ENCODE results near the gene CLC. TPM values are rescaled to one million over a fixed set of nuclear protein-coding genes. Genes with fewer than 3 reads are reported as not detected.
A peak's percentile ranks its signal among the peaks of the same experiment; 100 is the strongest.
"Not testable (repeated sequence)": the region's sequence is repeated elsewhere in the genome, so short reads cannot be mapped to it uniquely, and the experiment has no call there.

CLC gene
- 2.3 and 2.6 TPM in 2 replicates for total RNA-seq

DNA sequence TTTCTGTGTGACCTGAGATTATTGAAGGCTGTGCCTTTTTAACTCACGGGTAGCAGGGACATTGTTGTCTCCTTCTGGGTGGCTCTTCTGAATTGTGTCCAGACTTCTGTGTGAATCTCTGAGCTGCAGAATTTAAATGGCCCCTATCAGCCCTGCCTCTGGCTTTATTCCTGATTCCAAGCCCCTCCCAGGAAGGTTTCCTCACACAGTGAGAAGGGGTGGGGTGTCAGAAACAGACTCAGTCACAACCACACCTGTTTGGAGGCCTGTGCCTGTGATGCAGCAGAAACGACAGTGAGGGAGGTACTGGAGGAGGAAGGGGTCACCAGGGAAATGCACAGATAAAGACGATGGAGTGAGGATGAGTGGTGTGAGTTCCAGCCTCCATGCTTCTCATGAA lies at the start of gene CLC:
CLC (minus strand) TSS at position 139 of the 400 bp plus-strand sequence; CDS start at position 62, 77 bp downstream.
- Mint-ChIP-seq H3K27me3 (ENCODE audit: insufficient read depth) (peaks cover 3% of the 10 kb centered on the region), H3K9me3 (peaks cover 13% of the 10 kb centered on the region), H3K27ac (peak within 1 kb of the TSS; percentile 37), H3K4me3 (no peak within 1 kb of the TSS), H3K4me1 (ENCODE audit: low read depth) (peaks cover 54% of the 10 kb centered on the region), H3K36me3 (ENCODE audit: low read depth) (peaks cover 1% of the 10 kb centered on the region)
- no peak for DNase-seq (ENCODE audit: low spot score)
- intact Hi-C loops (cut with micrococcal nuclease) = no loop called here

- Mint-ChIP-seq H3K27me3 (ENCODE audit: insufficient read depth) (peaks cover 42% of the 10 kb centered on the region), H3K4me3 (no peak overlapping the region), H3K36me3 (ENCODE audit: low read depth) (no peaks in the 10 kb centered on the region), H3K27ac (no peak overlapping the region), H3K9me3 (no peaks in the 10 kb centered on the region), H3K4me1 (ENCODE audit: low read depth) (peaks cover 20% of the 10 kb centered on the region)
- intact Hi-C loops (cut with micrococcal nuclease) = no loop called here
- DNase-seq (ENCODE audit: low spot score) = no peak
Measured at GRCh38 chr19:39780894-39781293, 43.1 kb upstream of the CLC start.

DNA sequence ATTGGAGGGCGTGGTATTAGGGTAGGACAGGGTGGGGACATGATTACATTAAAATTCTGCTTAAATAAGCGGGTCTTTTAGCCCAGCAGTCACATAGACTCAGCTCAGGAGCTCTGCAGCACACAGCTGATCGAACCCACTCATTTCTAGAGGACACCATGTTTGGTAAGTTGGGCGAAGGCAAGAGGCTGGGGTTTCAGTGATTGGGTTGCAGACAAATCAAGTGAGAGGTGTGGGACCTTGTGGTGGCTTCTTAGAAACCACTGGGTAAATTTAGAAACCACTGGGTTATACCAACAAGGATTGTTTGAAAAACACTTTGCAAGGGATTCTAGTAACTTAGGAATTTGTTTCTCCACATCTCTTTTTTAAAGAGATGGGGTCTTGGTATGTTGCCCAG lies 40.9 kb upstream of the CLC start, which contains the start of gene LEUTX:
LEUTX (plus strand) TSS at position 92 of the 400 bp plus-strand sequence; CDS start at position 159, 67 bp downstream.
- intact Hi-C loops (cut with micrococcal nuclease) = no loop called here
- no peak for DNase-seq (ENCODE audit: low spot score)
- peaks cover 29% of the 10 kb centered on the region for H3K27me3 Mint-ChIP-seq (ENCODE audit: insufficient read depth)
- no peaks in the 10 kb centered on the region for H3K36me3 Mint-ChIP-seq (ENCODE audit: low read depth)
- H3K4me3 Mint-ChIP-seq = no peak within 1 kb of the TSS
- no peak within 1 kb of the TSS for H3K27ac Mint-ChIP-seq
- no peaks in the 10 kb centered on the region for H3K9me3 Mint-ChIP-seq
- peaks cover 20% of the 10 kb centered on the region for H3K4me1 Mint-ChIP-seq (ENCODE audit: low read depth)

GRCh38 chr19:39768786-39769185 lies 31.0 kb upstream of the CLC start:
- peaks cover 5% of the 10 kb centered on the region for H3K9me3 Mint-ChIP-seq
- peaks cover 12% of the 10 kb centered on the region for H3K27me3 Mint-ChIP-seq (ENCODE audit: insufficient read depth)
- no peak for DNase-seq (ENCODE audit: low spot score)
- no peak overlapping the region for H3K27ac Mint-ChIP-seq
- H3K4me1 Mint-ChIP-seq (ENCODE audit: low read depth) = no peaks in the 10 kb centered on the region
- intact Hi-C loops (cut with micrococcal nuclease) = no loop called here
- H3K36me3 Mint-ChIP-seq (ENCODE audit: low read depth) = no peaks in the 10 kb centered on the region
- no peak overlapping the region for H3K4me3 Mint-ChIP-seq

DNA sequence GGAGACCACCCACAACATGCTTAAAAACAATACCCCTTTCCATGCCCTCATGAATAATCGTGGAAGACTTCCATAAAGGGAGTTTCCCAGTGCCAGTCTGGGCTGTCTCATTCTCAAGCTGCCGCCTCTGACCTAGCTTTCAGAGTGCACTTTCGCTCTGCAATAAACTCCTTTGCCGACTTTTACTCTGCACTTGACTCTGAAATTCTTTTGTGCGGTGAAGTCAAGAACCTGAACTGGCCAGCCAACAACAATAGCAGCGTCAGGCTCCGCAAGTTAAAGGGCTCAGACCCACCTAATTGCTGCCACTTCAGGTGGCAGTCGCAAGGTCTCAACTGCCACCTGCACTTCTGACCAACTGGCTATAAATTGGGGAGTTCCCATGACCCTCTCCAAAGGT lies 30.5 kb upstream of the CLC start:
- intact Hi-C loops (cut with micrococcal nuclease) = no loop called here
- H3K4me3 Mint-ChIP-seq = no peak overlapping the region
- H3K36me3 Mint-ChIP-seq (ENCODE audit: low read depth) = no peaks in the 10 kb centered on the region
- no peaks in the 10 kb centered on the region for H3K4me1 Mint-ChIP-seq (ENCODE audit: low read depth)
- peaks cover 5% of the 10 kb centered on the region for H3K9me3 Mint-ChIP-seq
- DNase-seq (ENCODE audit: low spot score) = no peak
- H3K27ac Mint-ChIP-seq = no peak overlapping the region
- peaks cover 12% of the 10 kb centered on the region for H3K27me3 Mint-ChIP-seq (ENCODE audit: insufficient read depth)

GRCh38 chr19:39765091-39766076 lies 27.6 kb upstream of the CLC start:
- intact Hi-C loops (cut with micrococcal nuclease) = loop anchor here (1.0 to 2.0 kb wide), 3 partner anchors 86 to 215 kb away; no protein-coding TSS in a partner anchor
- H3K4me3 Mint-ChIP-seq = no peak overlapping the region
- no peaks in the 10 kb centered on the region for H3K36me3 Mint-ChIP-seq (ENCODE audit: low read depth)
- H3K9me3 Mint-ChIP-seq = peaks cover 5% of the 10 kb centered on the region
- H3K4me1 Mint-ChIP-seq (ENCODE audit: low read depth) = no peaks in the 10 kb centered on the region
- peaks cover 11% of the 10 kb centered on the region for H3K27me3 Mint-ChIP-seq (ENCODE audit: insufficient read depth)
- no peak overlapping the region for H3K27ac Mint-ChIP-seq
- DNase-seq (ENCODE audit: low spot score) = no peak

- H3K36me3 Mint-ChIP-seq (ENCODE audit: low read depth); DNase-seq (ENCODE audit: low spot score); H3K9me3 Mint-ChIP-seq; H3K4me3 Mint-ChIP-seq; H3K27ac Mint-ChIP-seq; H3K4me1 Mint-ChIP-seq (ENCODE audit: low read depth); H3K27me3 Mint-ChIP-seq (ENCODE audit: insufficient read depth); intact Hi-C loops (cut with micrococcal nuclease): not testable (repeated sequence)
Measured at GRCh38 chr19:39761851-39762250, 24.0 kb upstream of the CLC start.

- Mint-ChIP-seq H3K27ac (no peak overlapping the region), H3K27me3 (ENCODE audit: insufficient read depth) (peaks cover 10% of the 10 kb centered on the region), H3K36me3 (ENCODE audit: low read depth) (no peaks in the 10 kb centered on the region), H3K4me1 (ENCODE audit: low read depth) (peaks cover 9% of the 10 kb centered on the region), H3K9me3 (no peaks in the 10 kb centered on the region), H3K4me3 (no peak overlapping the region)
- DNase-seq (ENCODE audit: low spot score) = no peak
- intact Hi-C loops (cut with micrococcal nuclease) = no loop called here
Measured at GRCh38 chr19:39759457-39760184, 21.8 kb upstream of the CLC start.

DNA sequence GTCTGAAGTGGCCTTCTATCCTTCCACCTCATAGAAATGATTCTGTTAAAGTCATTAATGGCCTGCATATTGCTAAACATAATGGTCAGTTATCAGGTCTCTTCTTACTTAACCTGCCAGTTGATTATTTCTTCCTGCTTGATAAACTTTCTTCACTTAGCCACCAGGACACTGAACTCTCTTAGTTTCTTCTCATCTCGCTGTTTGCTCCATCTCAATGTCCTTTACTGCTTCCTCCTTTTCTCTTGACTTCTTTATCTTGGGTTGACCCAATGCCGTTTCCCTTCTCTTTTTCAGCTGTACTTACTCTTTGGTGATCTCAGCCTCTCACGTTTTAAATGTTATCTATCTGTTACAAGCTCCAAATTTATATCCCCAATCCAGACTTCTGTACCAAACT lies 17.1 kb upstream of the CLC start:
- peaks cover 10% of the 10 kb centered on the region for H3K27me3 Mint-ChIP-seq (ENCODE audit: insufficient read depth)
- no peaks in the 10 kb centered on the region for H3K9me3 Mint-ChIP-seq
- DNase-seq (ENCODE audit: low spot score) = no peak
- no peak overlapping the region for H3K4me3 Mint-ChIP-seq
- no peak overlapping the region for H3K27ac Mint-ChIP-seq
- intact Hi-C loops (cut with micrococcal nuclease) = no loop called here
- peaks cover 10% of the 10 kb centered on the region for H3K4me1 Mint-ChIP-seq (ENCODE audit: low read depth)
- H3K36me3 Mint-ChIP-seq (ENCODE audit: low read depth) = no peaks in the 10 kb centered on the region

- no peak overlapping the region for H3K4me3 Mint-ChIP-seq
- H3K27ac Mint-ChIP-seq = no peak overlapping the region
- H3K27me3 Mint-ChIP-seq (ENCODE audit: insufficient read depth) = peaks cover 10% of the 10 kb centered on the region
- no peaks in the 10 kb centered on the region for H3K9me3 Mint-ChIP-seq
- peaks cover 6% of the 10 kb centered on the region for H3K4me1 Mint-ChIP-seq (ENCODE audit: low read depth)
- no peak for DNase-seq (ENCODE audit: low spot score)
- intact Hi-C loops (cut with micrococcal nuclease) = no loop called here
- H3K36me3 Mint-ChIP-seq (ENCODE audit: low read depth) = no peaks in the 10 kb centered on the region
Measured at GRCh38 chr19:39754544-39754943, 16.7 kb upstream of the CLC start.

- Mint-ChIP-seq H3K27ac (peak overlapping the region; percentile 15), H3K9me3 (no peaks in the 10 kb centered on the region), H3K4me3 (no peak overlapping the region)
Measured at GRCh38 chr19:39752795-39753194, 15.0 kb upstream of the CLC start.

DNA sequence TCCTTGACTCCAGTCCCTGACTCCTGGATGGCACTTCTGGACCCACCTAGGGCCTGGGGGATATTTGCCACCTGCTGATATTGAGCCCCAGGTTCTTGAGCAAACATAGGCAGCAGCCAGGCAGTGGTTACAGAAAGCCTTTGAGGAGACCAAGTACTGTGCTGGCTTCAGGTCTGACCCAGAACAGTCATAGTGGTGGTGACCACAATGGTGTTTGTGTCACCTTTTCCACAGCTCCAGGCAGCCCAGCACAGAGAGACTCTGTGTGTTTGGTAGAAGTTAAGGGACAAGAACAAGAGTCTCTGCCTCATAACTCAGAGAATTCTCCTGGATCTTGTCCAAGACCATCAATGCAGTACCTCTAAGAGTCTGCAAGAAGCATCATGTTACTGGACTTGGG lies 14.6 kb upstream of the CLC start:
- intact Hi-C loops (cut with micrococcal nuclease) = no loop called here
- Mint-ChIP-seq H3K9me3 (no peaks in the 10 kb centered on the region), H3K27me3 (ENCODE audit: insufficient read depth) (peaks cover 9% of the 10 kb centered on the region), H3K4me3 (no peak overlapping the region), H3K36me3 (ENCODE audit: low read depth) (no peaks in the 10 kb centered on the region), H3K4me1 (ENCODE audit: low read depth) (peaks cover 5% of the 10 kb centered on the region), H3K27ac (peak overlapping the region; percentile 15)
- DNase-seq (ENCODE audit: low spot score) = no peak

More at GRCh38 chr19:39752795-39753194, 15.0 kb upstream of the CLC start:
- no peak for DNase-seq (ENCODE audit: low spot score)
- Mint-ChIP-seq H3K27me3 (ENCODE audit: insufficient read depth) (peaks cover 12% of the 10 kb centered on the region), H3K36me3 (ENCODE audit: low read depth) (no peaks in the 10 kb centered on the region), H3K4me1 (ENCODE audit: low read depth) (peaks cover 5% of the 10 kb centered on the region)
- intact Hi-C loops (cut with micrococcal nuclease) = no loop called here

- Mint-ChIP-seq H3K27ac (no peak overlapping the region), H3K9me3 (no peaks in the 10 kb centered on the region), H3K36me3 (ENCODE audit: low read depth) (no peaks in the 10 kb centered on the region), H3K27me3 (ENCODE audit: insufficient read depth) (peaks cover 5% of the 10 kb centered on the region), H3K4me1 (ENCODE audit: low read depth) (peaks cover 5% of the 10 kb centered on the region), H3K4me3 (no peak overlapping the region)
- intact Hi-C loops (cut with micrococcal nuclease) = no loop called here
- DNase-seq (ENCODE audit: low spot score) = no peak
Measured at GRCh38 chr19:39749981-39750380, 12.2 kb upstream of the CLC start.
